Vagina (tissue), 2 donors: ENCODE measurements around the gene TTF2.

ENCODE experiments used
- POLR2A ChIP-seq, 2 donors: fragments of 450-650 bp; IDR thresholded peaks; one replicate each; pipeline ENCODE4 v1.6.1; 2017; ENCODE audit warnings: antibody characterized with exemption in 2 of 2, mild to moderate bottlenecking in 2 of 2, moderate library complexity in 2 of 2
- POLR2AphosphoS5 ChIP-seq, 2 donors: sonication (generic); formaldehyde crosslinking; IDR thresholded peaks; one replicate each; pipeline ENCODE4 v1.9.0; 2017; ENCODE audit warnings: antibody characterized with exemption in 2 of 2, mild to moderate bottlenecking in 2 of 2, low read depth in 1 of 2; ENCODE audit not compliant: insufficient read depth in 1 of 2
- TF ChIP-seq, protein P1 (sequence below), 3 experiments: fragments of 450-650 bp in 2 of 3; fragments of 200-600 bp in 1 of 3; sonication (generic) in 1 of 3; IDR thresholded peaks; one replicate each; pipeline ENCODE4 v1.5.1; 2017 to 2019; ENCODE audit warnings: antibody characterized with exemption in 3 of 3, mild to moderate bottlenecking in 2 of 3, moderate library complexity in 2 of 3

- TF ChIP-seq, protein P1, sequence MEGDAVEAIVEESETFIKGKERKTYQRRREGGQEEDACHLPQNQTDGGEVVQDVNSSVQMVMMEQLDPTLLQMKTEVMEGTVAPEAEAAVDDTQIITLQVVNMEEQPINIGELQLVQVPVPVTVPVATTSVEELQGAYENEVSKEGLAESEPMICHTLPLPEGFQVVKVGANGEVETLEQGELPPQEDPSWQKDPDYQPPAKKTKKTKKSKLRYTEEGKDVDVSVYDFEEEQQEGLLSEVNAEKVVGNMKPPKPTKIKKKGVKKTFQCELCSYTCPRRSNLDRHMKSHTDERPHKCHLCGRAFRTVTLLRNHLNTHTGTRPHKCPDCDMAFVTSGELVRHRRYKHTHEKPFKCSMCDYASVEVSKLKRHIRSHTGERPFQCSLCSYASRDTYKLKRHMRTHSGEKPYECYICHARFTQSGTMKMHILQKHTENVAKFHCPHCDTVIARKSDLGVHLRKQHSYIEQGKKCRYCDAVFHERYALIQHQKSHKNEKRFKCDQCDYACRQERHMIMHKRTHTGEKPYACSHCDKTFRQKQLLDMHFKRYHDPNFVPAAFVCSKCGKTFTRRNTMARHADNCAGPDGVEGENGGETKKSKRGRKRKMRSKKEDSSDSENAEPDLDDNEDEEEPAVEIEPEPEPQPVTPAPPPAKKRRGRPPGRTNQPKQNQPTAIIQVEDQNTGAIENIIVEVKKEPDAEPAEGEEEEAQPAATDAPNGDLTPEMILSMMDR (IDR thresholded peaks at IDR 0.05) = no peak
- no peak for TF ChIP-seq POLR2A (IDR thresholded peaks at IDR 0.05)
- no peak for TF ChIP-seq POLR2AphosphoS5 (IDR thresholded peaks at IDR 0.05; ENCODE audit: insufficient read depth in 1 of 2, low read depth in 1 of 2)
Measured at GRCh38 chr1:117017648-117018047, 42.5 kb upstream of the TTF2 start.
